Ishikawa (cell line): ENCODE results near the gene NCR3LG1.

Experiments used
- CEBPB ChIP-seq: IDR thresholded peaks from 2 replicates; pipeline ENCODE4 v1.6.1; 2012
- EGR1 ChIP-seq: IDR thresholded peaks from 2 replicates; pipeline ENCODE4 v1.6.1; 2012
- EP300 ChIP-seq: IDR thresholded peaks from 2 replicates; pipeline ENCODE4 v1.6.1; 2012; ENCODE audit warnings: borderline replicate concordance
- FOXM1 ChIP-seq: IDR thresholded peaks from 2 replicates; pipeline ENCODE4 v1.6.1; 2012; ENCODE audit warnings: low read depth, borderline replicate concordance
- MAX ChIP-seq: IDR thresholded peaks from 2 replicates; pipeline ENCODE4 v1.6.1; 2012
- NFIC ChIP-seq: IDR thresholded peaks from 2 replicates; pipeline ENCODE4 v1.6.1; 2012
- RAD21 ChIP-seq: IDR thresholded peaks from 2 replicates; pipeline ENCODE4 v1.6.1; 2012; ENCODE audit warnings: low read depth
- REST ChIP-seq: IDR thresholded peaks from 2 replicates; pipeline ENCODE4 v1.6.1; 2012; ENCODE audit warnings: low read depth, mild to moderate bottlenecking
- TAF1 ChIP-seq: IDR thresholded peaks from 2 replicates; pipeline ENCODE4 v1.6.1; 2012; ENCODE audit warnings: low read depth, mild to moderate bottlenecking
- TCF12 ChIP-seq: IDR thresholded peaks from 2 replicates; pipeline ENCODE4 v1.6.1; 2012; ENCODE audit warnings: low read depth
- TEAD4 ChIP-seq: IDR thresholded peaks from 2 replicates; pipeline ENCODE4 v1.6.1; 2012
- YY1 ChIP-seq: IDR thresholded peaks from 2 replicates; pipeline ENCODE4 v1.6.1; 2012; ENCODE audit warnings: low read depth
- ZBTB7A ChIP-seq: IDR thresholded peaks from 2 replicates; pipeline ENCODE4 v1.6.1; 2012; ENCODE audit warnings: low read depth

GRCh38 chr11:17392872-17393271 lies 41.3 kb downstream of the NCR3LG1 start:
- TF ChIP-seq YY1 (no peak), MAX (no peak), CEBPB (no peak), EP300 (no peak), RAD21 (no peak), EGR1 (no peak), REST (no peak), TAF1 (no peak), NFIC (no peak), TCF12 (no peak), ZBTB7A (no peak), FOXM1 (no peak), TEAD4 (no peak)
